ENCODE data around the gene AXL.

DNA sequence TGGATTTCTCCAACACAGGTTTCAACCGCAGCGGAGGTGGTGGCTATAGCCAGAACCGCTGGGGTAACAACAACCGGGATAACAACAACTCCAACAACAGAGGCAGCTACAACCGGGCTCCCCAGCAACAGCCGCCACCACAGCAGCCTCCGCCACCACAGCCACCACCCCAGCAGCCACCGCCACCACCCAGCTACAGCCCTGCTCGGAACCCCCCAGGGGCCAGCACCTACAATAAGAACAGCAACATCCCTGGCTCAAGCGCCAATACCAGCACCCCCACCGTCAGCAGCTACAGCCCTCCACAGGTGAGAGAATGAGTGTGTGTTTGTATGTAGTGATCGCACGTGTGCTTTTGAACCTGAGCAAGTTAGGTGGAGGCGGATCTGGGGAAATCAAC is 84.9 kb downstream of the AXL start:
- TF ChIP-seq EZH2 (IDR thresholded peaks at IDR 0.05; ENCODE audit: insufficient read depth, poor library complexity, severe bottlenecking), result no peak
- no peak for TF ChIP-seq EZH2phosphoT487 (IDR thresholded peaks at IDR 0.05; ENCODE audit: insufficient read depth, low read depth)

Measured in GM23248 (cell line).